ENCODE results near the gene LBX2. TPM values are rescaled to one million over a fixed set of nuclear protein-coding genes. Genes with fewer than 3 reads are reported as not detected.
A peak's percentile ranks its signal among the peaks of the same experiment; 100 is the strongest.

Gene LBX2
- total and polyA plus RNA-seq, 9 of the 15 experiments (the other 6 are each of a cell fraction or from before 2014, with no cell fraction given) = 0.39 to 6.2 (median 1.8) TPM; not detected in 1

- peak; percentile 75; the same call in 1 of the 2 replicates for TF ChIP-seq ETS1 (conservative IDR thresholded peaks at IDR 0.05; ENCODE audit: control insufficient read depth, low read depth, low read length)
- TF ChIP-seq TCF3 (CRISPR knock-in tag; IDR thresholded peaks at IDR 0.05) = 0 out of 2 replicates have a peak, but pooled peaks have one; percentile 10
- TF ChIP-seq SIX5 (IDR thresholded peaks at IDR 0.05; ENCODE audit: borderline replicate concordance in 1 of 2, insufficient read depth in 1 of 2, low read depth in 1 of 2, low read length in 2 of 2) = peak in 1 of 2 experiments; percentile 39; a peak in 1 of 4 replicates
- peak; percentile 76 to 83 for TF ChIP-seq NRF1 (conservative IDR thresholded peaks at IDR 0.05 in 1 of 2, IDR thresholded peaks at IDR 0.05 in 1 of 2)
- TF ChIP-seq PML (IDR thresholded peaks at IDR 0.05; ENCODE audit: low read length) = peak; percentile 88
- TF ChIP-seq FIP1L1 (IDR thresholded peaks at IDR 0.05; ENCODE audit: low read depth, low read length, poor library complexity, severe bottlenecking) = no peak
- no peak for TF ChIP-seq ZNF41 (CRISPR knock-in tag; conservative IDR thresholded peaks at IDR 0.05)
- no peak for TF ChIP-seq ZNF407 (IDR thresholded peaks at IDR 0.05; ENCODE audit: low read depth)
- TF ChIP-seq ZBTB11 (CRISPR knock-in tag; IDR thresholded peaks at IDR 0.05) = peak; percentile 11 to 96 (median 65); a peak in 5 of 6 replicates
- TF ChIP-seq IRF9 (tag; IDR thresholded peaks at IDR 0.05) = no peak
These were observed 27.1 kb downstream of the LBX2 start, which contains the start of gene MRPL53 (continued) for GRCh38 chr2:74472086-74472944.

All from K562 (cell line).